GM12891 (cell line): Measurements from ENCODE around the gene PDCD1LG2.

Experiments used
- PAX5 ChIP-seq: IDR thresholded peaks from 2 replicates; pipeline ENCODE4 v1.6.1; 2011; ENCODE audit warnings: low read length, moderate library complexity, mild to moderate bottlenecking; ENCODE audit not compliant: insufficient read depth, severe bottlenecking
- POLR2A ChIP-seq: IDR thresholded peaks from 2 replicates; pipeline ENCODE4 v1.6.1; 2011; ENCODE audit warnings: low read depth, low read length, control low read depth
- POLR2AphosphoS5 ChIP-seq: IDR thresholded peaks from 2 replicates; pipeline ENCODE4 v1.6.1; 2011; ENCODE audit warnings: low read depth, low read length, control low read depth
- POU2F2 ChIP-seq: IDR thresholded peaks from 2 replicates; pipeline ENCODE4 v1.6.1; 2011; ENCODE audit warnings: low read depth, mild to moderate bottlenecking, control low read depth, low read length, moderate library complexity
- SPI1 ChIP-seq: IDR thresholded peaks from 2 replicates; pipeline ENCODE4 v1.6.1; 2011; ENCODE audit warnings: low read depth, low read length, control low read depth
- TAF1 ChIP-seq: IDR thresholded peaks from 2 replicates; pipeline ENCODE4 v1.6.1; 2011; ENCODE audit warnings: low read depth, low read length, control low read depth

- no peak for TF ChIP-seq POLR2A
- TF ChIP-seq POLR2AphosphoS5, result no peak
- peak; percentile 28; the same call in 1 of the 2 replicates for TF ChIP-seq TAF1
- TF ChIP-seq PAX5, result no peak
- no peak for TF ChIP-seq POU2F2
- TF ChIP-seq SPI1, result peak; percentile 96
These were observed at the start of gene PDCD1LG2 for GRCh38 chr9:5510360-5510931.
